ENCODE measurements around the gene TMC6.
"Not testable (repeated sequence)": the region's sequence is repeated elsewhere in the genome, so short reads cannot be mapped to it uniquely, and the experiment has no call there.

GRCh38 chr17:78139861-78140168, 11.3 kb upstream of the TMC6 start:
- not testable (repeated sequence) for TF ChIP-seq POLR2A, CTCF (IDR thresholded peaks at IDR 0.05)

Data from adrenal gland (tissue), 5 donors.